GM18520 (cell line): Measurements from ENCODE around the gene KCNQ1.

ENCODE experiments used
- ATAC-seq: cut with Tn5 transposase; IDR thresholded peaks from one replicate; pipeline ENCODE4 v1.9.1; 2021; ENCODE audit not compliant: unreplicated experiment

The KCNQ1 gene

DNA sequence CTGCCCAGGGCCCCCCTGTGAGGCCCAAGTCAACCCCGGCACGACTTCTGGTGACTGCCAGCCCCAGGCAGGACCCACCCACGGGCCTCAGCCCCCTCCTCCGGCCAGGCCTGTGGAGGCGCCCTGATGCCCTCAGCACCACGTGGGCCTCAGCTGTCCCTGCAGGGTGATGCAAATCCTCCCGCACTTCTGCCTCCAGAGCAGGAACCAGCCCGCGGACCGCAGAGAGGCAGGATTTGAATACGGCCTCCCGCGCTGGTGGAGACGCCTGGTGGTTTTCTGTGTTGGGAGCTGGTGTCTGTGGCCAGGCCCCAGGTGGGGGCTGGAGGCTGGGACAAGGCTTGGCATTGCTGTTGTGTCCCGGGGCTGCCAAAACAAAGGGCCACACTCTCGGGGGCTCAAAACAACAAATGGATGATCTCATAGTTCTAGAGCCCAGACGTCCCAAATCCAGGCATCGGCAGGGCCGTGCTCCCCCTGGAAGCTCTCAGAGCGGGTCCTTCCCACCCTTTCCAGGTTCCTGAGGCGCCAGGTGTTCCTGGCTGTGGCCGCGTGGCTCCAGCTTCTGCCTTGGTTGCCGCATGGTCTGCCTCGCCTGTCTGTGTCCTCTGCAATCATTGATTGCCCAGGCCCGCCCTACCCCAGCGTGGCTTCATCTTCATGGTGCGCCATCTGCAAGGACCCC, 19.9 kb upstream of the KCNQ1 start:
- ATAC-seq: no peak

DNA sequence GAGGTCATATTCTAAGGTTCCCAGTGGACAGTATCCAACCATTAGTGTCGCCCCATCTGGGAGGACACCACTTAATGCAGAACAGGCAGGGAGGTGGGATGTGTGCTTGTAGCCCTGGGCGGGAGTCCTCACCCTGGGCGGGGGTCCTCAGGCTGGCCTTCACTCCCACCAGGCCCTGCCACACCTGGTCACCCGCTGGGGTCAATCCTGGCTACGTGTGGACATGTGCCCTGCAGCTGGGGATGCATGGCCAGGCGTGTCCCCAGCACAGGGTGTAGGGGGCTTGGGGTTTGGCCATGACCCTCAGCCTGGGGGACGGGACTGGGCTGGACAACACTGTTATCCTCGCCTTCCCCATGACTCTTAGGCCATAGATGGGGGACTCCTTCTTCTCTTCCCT, 19.3 kb upstream of the KCNQ1 start:
- no peak for ATAC-seq

GRCh38 chr11:2426221-2426620, 18.6 kb upstream of the KCNQ1 start:
- no peak for ATAC-seq

GRCh38 chr11:2426826-2427521, 17.8 kb upstream of the KCNQ1 start:
- ATAC-seq: no peak

DNA sequence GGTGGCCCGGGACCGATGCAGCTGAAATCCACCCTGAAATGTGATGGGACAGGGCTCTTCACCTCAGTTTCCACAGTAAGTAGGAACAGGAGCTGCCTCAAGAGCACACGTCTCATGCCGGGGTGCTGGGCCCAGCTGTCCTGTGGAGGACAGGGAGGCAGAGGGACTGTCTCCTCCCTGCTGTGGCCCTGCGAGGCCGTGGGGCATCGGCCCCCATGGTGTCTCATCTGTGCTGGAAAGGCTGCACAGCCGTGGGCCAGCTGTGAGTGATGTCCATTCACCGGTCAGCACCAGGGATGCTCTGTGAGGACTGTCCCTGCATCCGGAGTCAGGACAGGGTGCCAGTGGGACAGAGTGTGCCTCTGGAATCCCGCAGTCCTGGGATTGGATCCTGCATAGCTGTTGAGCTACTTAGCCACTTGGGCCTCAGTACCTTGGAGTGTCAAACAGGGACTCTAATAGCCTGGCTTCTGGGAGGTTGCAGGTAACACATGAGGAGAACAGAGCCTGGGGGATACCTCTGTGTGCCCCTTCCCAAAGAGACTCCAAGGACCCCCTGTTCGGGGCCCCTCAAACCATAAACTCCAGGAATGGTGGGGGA, 17.0 kb upstream of the KCNQ1 start:
- no peak for ATAC-seq

GRCh38 chr11:2428322-2428795, 16.4 kb upstream of the KCNQ1 start:
- ATAC-seq: no peak

GRCh38 chr11:2431395-2431794, 13.4 kb upstream of the KCNQ1 start:
- ATAC-seq: no peak

DNA sequence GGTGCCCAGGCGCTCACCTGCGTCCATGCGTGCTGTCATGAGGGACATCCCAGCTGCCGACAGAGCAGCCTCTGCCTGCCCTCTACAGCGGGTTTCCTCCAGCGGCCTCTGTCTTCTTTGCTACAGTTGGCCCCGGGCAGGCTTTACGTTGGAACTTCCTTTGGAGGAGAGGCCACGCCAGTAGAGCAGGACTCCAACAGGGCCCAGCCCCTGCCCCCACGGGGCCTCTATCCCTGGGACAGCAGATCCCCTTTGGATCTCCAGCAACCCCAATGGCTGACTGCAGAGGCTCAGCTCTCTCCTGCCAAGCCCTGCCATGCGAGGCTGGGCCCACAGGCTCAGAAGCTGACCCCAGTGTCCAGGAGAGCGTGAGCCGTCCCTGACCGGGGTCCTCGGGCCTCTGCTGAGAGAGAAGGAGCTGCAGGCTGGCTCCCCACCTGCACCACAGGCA, 12.6 kb upstream of the KCNQ1 start:
- no peak for ATAC-seq

DNA sequence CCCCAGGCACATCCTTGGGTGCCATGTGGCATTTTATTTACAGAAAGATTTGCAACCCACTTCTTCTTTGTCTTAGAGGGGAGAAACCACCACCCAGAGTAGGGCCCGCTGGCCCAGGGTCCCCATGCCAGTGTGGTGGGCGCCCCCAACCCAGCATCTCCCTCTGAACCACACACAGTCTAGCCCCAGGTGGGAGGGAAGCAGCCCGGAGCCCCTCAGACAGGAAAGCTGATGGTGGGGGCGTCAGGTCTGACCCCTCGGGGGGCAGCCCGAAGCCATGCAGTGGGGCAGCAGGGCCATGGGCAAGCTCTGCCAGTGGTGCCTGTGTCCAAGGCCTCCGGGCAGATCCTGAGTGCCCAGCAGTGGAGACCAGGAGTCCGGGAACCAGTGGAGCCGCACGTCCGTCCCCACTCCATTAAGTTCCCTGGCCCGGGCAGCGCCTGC, 12.2 kb upstream of the KCNQ1 start:
- no peak for ATAC-seq

DNA sequence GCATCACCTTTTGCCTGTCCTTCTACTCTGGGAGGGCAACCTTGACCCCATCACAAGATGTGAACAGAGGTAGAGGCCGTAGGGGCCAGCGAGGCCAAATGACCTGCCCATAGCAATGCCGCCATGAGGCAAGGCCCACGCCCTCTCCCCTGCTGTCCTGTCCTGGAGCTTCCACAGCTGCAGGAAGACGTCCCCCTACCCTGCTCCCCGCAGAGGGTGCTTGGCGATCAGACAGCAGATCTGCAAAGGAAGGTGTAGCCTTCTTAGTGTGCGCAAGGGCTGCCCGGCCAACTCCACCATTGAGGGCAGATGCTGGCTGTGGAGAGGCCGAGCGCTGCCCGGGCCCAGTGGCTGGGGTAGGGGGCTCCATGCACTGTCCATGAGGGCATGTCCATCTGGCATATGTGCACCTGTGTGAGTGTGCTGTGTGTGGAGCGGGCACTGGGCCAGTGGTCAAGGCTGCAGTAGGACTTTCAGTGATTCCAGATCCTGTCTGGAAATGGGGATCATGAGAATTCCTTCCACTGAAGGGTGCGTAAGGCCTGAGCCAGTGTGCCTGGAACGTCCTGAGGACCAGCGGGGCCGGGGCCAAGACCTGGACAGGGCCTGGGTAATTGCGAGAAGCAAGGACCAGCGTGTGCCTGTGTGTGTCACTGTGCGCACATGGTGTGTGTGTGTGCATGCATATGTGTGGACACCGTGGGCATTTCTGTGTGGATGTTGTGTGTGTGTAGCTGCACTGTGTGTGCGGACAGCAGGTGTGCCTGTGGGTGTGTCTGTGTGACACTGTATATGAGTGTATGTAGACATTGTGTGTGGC, 11.5 kb upstream of the KCNQ1 start:
- ATAC-seq: no peak

GRCh38 chr11:2434008-2434407, 10.8 kb upstream of the KCNQ1 start:
- ATAC-seq: no peak

DNA sequence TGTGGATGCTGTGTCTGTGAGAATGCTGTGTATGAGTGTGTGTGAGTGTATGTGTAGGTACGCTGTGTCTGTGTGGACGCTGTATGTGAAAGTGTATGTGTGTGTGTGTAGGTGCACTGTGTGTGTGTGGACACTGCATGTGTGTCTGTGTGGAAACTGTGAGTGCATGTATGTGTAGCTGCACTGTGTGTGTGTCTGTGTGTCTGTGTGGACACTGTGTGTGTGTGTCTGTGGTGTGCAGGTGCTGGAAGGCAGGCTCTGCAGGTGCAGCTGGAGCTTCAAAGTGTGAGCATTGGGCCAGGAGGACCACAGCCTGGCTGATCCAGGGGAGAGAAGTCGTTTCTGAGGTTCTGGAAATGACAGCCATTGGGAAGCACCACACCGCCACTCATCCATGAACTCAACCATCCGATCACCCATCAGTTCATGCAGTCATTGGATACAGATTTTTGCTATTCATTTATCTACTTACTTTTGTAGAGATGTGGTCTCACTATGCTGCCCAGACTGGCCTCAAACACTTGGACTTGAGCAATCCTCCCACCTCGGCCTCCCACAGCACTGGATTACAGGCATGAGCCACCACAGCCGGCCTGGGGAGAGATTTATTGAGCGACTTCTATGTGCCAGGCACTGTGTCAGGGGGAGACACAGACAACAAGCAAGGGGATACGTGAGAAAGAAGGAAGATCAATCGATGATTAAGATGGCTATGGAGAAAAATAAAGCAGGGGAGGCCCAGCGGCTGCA, 10.1 kb upstream of the KCNQ1 start:
- no peak for ATAC-seq

GRCh38 chr11:2435288-2436012, 9.4 kb upstream of the KCNQ1 start:
- ATAC-seq: no peak

DNA sequence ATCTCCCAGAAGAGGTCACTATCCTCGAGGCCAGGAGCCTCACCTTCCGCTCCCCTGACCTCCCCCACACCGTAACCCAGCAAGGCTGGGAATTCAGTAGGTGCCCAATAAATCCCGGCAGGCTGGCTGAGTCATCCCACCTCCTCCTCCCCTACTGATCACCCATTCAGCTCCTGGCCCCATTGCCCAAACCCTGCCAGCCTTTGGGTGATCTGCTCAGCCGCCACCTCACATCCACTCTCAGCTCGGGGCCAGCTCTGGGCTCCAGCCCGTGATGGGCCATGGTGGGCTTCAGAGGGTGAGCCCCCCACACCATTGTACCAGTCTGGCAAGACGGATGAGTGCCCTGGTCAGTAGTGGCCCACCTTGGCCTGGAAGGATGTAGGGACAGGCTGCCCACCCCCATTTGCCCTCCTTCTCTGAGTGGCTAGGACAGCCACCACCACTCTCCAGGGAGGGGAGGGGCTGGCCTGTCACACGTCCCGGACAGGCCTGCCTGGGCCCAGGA, 8.7 kb upstream of the KCNQ1 start:
- ATAC-seq: no peak

DNA sequence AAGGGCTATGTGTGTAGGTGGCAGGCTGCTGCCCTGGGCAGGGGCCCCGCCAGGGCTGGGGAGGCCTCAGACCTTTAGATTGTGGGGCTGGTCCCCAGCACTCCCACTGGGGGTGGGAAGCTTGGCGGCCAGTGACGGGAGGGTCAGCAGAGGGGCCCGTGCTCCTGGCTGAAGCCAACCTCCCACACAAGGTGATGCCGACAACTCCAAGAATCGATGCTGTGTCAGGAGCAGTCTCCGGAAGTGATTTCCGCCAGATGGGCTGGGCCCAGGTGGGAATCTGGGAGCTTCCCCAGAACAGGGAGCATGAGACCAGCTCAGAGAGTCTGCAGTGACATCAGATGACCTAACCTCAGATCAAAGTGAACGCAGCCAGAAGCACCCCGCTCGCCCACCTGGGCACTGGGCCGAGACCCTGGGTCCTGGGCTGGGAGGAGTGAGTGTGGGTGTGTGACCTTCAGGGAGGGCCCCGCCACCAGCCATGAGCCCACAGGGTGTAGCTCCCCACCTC, 8.2 kb upstream of the KCNQ1 start:
- ATAC-seq: no peak

GRCh38 chr11:2437516-2437915, 7.3 kb upstream of the KCNQ1 start:
- no peak for ATAC-seq

DNA sequence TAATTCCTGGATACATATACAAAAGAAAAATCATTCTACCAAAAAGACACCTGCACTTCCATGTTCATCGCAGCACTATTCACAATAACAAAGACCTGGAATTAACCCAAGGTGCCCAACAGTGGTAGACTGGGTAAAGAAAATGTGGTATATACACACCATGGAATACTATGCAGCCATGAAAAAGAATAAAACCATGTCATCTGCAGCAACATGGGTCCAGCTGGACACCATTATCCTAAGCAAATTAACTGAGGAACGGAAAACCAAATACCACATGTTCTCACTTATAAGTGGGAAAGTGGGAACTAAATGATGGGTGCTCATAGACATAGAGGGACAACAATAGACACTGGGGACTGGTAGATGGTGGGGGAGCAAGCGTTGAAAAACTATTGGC, 5.0 kb upstream of the KCNQ1 start:
- no peak for ATAC-seq

GRCh38 chr11:2440646-2441045, 4.2 kb upstream of the KCNQ1 start:
- ATAC-seq: no peak

- no peak for ATAC-seq
Measured at GRCh38 chr11:2441171-2441570, 3.6 kb upstream of the KCNQ1 start.

- ATAC-seq: no peak
Measured at GRCh38 chr11:2442589-2442988, 2.2 kb upstream of the KCNQ1 start.
